NK-92 (cell line): ENCODE measurements around the gene KRT36.

ENCODE experiments used
- DNase-seq: peaks from one replicate; lab custom pipeline; 2025; ENCODE audit not compliant: unreplicated experiment; lab: John Stamatoyannopoulos, UW

Gene KRT36

DNA sequence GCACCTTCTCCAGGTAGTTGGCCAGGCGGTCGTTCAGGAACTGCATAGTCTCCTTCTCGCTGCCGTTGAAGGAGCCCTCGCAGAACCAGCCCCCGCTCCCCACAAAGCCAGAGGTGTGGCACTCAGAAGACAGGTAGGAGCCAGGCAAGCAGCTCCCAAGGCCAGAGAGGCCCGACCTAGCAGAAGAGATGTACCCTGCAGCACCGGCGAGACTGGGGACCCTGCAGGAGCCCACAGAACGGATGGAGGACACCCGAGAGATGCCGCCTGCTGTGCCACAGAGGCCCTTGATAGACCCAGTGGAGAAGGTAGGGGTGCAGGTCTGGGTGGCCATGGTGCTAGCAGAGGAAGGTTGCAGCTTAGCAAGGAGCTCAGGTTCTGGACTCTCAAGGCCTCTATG, at the start of gene KRT36:
Gene KRT36, minus strand, starts transcription at position 380 of the 400 bp plus-strand sequence. Its CDS starts 46 bp downstream, at position 334.
- DNase-seq = no peak

DNA sequence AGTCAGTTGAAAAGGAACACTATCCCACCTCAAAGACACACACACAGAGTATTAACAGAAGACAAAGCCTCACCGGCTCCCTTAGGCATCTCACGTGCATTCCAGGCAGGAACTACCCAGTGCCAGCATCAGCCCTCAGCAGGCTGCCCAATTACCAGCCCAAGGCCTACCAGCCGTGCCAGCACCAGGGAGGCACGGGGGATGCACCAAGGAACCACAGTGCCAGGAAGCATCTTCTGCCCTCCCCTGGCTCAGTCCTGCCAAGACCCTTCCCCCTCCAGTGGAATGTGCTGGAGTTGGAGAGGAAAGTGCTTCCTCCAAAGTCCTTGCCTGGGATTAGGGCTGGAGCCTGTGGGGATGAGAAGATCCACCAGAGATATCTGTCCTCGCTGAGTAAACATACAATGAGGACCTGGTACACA, 49.4 kb upstream of the KRT36 start:
- no peak for DNase-seq

DNA sequence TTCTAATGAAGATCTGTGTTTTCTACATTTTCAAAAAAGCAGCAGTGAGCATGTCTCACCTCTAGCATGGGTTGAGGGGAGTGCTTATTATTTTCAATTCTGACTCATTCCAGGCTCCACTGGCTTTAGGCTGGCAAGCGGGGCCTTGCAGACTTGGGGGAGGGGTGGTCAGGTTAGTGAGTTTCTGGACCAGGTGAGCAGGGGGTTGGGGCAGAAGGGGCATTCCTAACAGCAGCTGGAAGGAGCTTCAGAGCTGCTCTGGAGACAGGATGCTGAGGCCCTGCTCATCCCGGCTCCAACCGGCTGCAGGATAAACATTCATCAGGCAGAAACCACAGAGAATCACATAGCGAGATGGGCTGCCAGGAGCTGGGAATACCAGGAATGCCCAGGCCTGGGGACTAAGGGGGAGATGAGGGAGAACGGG, 48.9 kb upstream of the KRT36 start:
- no peak for DNase-seq

DNA sequence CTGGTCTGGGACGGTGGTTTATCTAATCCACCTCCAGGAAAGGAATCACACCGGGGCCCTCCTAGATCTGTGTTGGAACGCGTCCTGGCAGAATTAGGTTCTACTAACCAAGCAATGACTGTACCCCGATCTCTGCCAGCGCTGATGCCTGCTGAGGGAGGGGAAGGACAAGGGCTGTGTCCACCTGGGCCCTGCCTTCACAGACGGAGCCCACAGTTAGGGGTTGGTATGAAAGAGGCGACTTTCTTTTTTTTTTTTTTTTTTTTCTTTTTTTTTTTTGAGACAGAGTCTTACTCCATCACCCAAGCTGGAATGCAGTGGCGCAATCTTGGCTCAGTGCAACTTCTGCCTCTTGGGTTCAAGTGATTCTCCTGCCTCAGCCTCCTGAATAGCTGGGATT, 48.3 kb upstream of the KRT36 start:
- DNase-seq = no peak

DNA sequence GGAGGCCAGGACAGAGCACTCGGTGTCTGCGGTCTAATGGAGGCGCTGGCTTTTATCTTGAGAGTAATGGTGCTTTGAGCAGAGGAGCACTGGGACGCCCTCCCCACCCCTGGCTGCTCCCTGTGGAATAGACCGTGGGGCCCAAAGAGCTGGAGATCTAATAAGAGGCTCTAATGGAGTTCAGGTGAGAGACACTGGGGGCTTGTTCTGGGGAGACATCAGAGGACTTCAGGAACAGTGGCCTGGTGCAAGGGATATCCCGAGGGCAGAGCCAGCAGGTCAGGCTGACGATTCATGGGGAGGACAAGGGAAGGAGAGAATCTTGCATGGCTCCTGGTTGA, 47.9 kb upstream of the KRT36 start:
- DNase-seq = no peak

DNA sequence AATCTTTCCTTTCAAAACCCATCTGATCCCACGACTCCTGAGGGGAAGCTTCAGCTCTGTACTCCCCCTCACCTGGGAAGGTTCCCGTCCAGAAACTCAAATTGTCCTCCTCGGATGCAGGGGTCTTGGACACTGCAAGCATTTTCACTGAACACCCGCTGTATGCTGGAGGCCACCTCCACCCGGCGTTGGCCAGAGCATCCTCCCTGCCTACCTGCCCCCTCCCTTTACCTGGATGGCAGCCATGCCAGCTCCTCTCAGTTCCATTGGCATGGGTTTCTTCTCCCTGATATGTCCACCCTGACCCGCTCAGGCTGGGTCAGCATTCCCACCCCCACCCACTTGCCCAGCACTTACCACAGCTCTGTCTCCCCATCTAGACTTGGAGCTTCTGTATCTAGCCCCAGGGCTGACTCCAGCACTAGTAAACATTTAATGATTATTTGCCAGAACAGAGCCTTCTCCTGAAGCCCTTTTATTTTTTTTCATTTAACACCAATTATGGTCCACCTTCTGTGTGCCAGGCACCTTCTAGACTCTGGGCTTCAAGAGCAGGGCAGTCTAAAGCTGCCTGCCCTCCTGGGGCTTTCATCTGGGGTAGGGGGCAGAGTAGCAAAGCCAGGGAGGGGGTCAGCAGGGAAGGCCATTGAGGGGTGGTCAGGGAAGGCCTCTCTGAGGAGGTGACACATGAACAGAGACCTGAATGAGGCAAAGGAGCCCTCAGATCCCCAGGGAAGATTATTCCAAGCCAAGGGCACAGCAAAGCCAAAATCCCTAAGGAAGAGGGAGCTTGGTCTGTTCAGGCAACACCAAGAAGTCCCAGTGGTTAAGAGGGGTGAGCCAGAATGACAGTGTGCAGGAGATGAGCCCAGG, 47.3 kb upstream of the KRT36 start:
- no peak for DNase-seq

DNA sequence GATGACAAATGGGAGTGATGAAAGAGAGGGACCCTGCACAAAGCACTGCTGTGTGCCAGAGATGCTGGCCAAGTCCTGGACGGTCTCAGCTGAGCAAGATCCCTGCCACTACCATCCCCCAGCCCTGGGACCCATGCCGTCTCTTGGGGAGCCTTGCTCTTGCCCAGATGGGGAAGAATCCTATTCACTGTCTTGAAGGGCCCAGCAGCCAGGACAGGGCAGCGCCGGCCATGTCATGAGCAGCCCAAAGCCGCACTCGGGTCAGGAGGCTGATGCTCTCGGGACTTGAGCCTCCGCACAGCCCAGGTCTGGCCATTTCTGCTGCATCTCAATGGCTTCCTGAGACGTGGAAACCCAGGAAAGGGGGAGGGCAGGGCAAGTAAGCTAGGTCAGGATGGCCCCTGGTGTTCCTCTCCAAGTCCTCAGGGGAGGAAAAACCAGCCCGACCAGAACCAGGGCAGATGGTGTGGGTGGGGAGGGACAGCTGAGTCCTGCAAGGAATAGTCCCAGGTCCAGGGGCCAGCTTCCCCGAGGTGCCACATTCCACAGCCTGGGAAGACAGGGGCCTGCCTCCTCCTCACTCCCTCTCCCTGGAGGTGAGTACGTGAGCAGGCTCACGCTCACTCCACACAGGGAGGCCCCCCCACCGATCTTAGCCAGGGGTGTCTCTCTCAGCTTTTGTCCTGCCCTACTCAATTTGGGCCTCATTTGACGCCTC, 46.2 kb upstream of the KRT36 start:
- DNase-seq = no peak

DNA sequence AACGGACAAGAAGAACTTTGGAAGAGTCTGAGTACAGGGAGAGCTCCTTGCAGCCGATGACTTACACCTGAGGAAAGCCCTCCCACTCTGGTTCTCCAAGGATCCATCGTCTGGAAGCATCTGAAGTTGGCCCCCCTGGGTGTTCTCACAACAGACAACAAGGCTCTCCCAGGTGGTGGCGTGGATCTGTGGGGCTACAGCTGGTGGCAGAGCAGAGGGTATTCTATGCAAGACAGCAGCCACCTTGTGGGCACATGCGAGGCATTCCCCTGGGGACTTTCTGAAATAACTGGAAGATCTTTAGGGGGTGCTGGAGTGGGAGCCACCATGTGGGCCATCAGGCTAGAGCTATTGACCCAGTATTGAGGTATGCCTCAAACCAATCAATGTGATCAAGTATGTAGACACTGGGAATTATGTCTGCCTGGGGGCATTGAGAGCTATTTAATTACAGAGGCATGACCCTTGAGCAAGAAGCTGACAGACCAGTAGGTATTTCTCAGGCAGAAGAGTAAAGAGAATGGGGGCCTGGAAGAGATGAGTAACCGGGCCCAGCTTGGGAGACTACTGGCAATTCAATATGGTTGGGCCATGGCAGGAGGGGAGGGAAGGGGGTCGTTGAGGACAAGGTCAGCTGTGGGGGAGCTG, 45.3 kb upstream of the KRT36 start:
- no peak for DNase-seq

DNA sequence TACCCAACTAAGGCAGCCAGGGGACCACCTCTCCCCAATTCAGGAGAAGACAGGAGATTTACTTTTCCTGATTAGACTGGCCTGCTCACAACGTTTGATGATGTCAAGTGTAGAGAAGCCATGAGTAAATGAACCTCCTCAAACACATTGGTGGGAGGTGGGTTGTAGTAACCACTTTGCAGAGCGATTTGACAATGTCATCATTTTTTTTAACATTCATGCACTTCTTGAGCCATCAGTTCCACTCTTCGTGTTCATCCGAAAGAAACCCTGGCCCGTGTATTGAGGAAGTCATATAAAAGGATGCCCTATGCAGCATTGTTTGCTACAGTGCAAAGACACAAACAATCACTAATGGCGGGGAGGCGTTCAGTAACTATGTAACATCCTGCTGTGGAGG, 43.9 kb upstream of the KRT36 start:
- DNase-seq = no peak

DNA sequence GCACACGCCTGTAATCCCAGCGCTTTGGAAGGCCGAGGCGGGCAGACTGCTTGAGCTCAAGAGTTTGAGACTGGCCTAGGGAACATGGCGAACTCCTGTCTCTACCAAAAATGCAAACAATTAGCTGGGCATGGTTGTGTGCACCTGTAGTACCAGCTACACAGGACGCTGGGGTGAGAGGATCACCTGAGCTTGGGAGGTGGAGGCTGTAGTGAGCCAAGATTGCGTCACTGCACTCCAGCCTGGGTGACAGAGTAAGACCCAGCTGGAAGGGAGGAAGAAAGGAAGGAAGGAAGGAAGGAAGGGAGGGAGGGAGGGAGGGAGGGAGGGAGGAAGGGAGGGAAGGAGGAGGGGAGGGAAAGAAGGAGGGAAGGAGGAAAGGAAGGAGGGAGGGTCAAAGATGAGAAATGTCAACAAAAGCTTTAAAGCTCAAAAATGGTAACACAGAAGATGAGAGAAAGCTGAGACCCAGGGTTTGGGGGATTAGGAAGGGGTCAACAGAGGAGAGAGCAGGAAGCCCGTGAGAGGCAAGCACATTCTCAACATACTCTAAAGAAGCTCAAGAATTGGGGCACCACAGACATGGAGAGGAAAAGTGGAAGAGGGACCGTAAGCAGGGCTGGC, 43.3 kb upstream of the KRT36 start:
- no peak for DNase-seq

DNA sequence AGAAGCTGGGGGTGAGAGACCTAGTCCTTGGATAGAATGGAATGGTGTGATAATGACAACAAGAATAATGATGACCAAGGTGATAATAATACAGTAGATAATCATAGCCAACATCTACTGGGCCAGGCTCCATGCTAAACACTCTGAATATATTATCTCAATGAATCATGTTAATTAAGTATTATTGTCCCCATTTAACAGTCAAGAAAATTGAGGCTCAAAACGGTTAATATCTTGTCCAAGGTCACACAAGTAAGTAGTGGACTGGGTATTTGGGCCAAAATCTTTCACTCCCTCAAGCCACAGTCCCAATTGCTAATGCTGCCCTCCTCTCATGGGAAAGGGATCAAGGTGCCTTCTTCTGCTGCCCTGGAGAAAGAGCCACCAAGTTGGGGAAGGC, 42.3 kb upstream of the KRT36 start:
- no peak for DNase-seq

DNA sequence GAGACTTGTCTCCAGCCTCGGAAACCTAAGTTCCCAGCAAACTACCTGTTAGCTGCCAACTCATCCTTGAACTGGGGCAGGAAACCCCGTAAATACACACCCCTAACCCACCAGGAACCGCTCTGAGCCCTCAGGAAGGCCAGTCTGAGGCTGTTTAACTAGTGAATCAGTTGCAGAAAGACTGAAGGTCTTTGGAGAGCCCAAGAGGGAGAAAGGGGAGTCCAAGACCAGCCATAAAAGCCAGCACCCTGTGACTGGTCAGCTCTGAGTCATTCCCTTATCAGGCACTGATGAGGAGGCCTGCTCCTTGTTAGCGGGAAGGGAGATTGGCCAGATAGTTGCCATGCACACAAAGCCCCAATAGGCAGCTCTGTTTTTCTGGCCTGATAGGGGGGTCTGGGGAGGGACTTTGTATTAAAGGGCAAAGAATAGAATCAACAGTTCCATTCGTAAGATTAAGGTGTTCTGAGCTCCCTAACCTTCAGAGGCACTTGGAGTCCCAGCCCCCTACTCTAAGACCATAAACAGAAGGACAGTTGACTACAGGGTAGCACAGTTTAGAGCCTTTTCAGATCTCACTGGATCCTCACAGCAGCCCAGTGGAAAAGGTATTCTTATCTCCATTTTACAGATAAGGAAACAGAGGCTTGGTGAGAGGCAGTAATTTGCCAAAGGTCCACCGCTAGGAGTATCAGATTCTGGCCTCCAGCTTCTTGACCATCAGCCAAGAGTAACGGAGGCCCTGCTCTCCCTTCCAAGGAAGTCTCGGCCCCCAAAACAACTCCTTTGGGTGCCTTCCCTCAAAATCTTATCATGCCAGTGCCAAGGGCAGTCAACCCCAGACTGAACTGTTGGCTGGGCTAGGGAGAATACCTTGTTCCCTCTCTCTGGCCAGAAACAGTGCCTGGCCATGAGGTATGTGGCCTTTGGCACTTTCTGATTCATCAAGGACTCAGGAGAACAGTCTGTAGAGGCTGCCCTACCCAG, 40.6 kb upstream of the KRT36 start:
- DNase-seq = no peak

DNA sequence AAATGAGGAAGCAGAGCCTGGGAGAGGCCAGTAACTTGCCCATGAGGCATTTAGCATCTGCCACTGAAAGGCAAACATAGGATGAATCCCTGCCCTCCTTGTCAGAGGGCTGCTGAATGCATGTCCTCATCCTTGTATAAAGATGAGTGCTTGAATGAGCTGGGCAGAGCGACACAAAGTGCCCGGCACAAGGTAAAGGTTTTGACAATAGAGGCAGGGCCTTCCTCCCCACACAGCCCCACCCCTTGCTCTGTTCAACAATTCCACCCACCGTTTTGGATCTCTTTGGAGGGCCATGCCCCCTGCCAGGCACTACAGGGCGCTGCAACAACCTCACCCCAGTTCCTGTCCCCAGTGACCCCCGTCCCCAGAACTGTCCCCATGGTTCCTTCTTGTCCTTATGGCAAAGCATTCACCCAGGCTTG, 39.8 kb upstream of the KRT36 start:
- no peak for DNase-seq

DNA sequence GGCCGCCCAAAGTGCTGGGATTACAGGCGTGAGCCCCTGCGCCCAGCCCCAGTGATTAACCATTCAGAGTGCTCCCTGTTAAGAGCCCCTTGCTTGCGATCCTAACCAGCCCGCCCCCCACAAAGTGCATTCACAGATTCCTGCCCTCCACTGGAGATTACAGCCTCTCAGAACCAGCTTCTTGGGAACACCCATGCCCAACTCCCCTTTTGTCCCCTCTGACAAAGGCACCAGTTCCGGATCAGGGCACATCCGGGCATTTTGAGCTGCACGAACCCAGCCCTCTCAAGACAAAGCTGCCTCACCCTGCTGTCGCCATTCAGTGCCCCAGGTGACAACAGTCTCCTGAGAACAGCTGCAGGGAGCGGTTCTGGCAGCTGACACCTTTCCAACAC, 39.2 kb upstream of the KRT36 start:
- DNase-seq = no peak

DNA sequence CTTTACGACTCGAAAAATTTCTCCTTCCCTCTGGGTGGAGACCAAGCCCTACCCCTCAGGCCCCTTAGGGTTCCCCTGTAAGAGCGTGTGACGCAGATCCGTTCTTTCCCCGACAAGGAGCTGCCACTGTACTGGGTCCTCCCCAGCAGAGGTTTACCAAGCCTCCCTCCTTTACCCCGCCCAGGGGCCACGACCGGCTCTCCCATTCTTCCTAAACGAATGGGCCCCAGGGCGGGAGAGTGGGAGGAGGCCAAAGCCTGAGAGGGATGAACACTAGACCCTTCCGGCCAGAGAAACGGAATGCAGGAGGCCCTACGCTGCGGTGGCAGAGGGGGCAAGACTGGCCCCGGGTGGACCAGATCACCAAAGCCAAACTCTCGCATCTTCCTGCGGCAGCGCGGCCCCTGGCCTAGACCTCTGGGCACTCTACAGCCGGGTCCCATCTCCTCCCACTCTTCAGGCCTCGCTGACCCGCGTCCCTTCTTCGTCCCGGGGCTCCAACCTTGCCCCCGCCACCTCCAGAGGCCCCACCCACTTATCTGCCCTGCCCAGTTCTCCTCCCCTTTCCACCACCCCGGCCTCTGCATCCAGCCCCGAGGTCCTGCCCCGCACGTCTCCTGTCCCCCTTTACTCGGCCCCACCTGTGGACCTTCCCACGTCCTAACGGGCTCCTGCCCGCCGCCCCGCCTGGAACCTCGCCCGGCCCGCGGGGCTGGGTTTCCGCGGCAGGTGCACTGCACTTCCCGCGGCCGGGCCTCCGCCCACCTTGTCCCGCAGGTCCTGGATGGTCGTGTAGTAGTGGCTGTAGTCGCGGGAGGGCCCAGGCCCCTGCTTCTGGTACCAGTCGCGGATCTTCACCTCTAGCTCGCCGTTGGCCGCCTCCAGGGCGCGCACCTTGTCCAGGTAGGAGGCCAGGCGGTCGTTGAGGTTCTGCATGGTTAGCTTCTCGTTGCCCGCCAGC, 37.6 kb upstream of the KRT36 start:
- DNase-seq = no peak

DNA sequence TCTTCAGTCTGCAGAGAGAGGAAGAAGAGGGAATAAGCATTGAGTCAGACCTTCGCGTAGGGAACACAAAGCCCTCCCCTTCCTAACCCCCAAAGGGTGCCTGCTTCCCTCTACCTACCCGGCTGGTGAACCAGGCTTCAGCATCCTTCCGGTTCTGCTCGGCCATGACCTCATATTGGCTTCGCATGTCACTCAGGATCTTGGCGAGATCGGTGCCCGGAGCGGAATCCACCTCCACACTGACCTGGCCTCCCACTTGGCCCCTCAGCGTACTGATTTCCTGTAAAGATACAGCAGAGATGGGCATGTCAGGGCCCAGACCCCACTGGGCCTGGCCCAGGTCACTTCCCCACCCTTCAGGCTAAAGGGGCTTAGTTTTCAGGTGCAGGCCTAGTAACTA, 34.6 kb upstream of the KRT36 start:
- no peak for DNase-seq

DNA sequence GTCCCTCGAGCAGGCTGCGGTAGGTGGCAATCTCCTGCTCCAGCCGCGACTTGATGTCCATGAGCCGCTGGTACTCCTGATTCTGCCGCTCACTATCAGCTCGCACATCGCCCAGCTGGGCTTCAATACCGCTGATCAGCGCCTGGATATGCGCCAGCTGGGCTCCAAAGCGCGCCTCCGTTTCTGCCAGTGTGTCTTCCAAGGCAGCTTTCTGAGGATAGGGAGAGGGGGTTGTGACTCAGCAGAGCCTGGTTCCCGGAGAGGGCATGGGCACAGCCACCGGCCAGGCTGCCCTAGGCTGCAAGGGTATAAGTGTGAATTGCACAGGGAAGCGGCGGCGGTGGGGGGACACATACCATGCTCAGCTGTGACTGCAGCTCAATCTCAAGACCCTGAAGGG, 34.1 kb upstream of the KRT36 start:
- no peak for DNase-seq

DNA sequence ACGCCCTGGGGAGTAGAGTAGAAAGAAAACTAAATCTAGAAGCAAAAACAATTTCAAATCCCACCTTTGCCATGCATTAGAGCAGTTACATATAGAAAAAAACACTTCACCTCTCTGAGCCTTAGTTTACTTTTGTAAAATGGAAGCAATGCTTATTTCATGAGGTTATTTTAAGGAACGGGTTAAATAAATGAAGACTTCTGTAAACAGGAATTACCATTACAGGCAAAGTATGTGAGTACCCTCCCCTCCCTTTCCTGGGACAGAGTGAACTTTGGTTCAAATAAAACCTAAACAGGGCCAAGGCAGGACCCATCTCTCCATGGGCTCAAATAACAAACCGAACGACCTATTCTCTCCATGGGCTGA, 33.5 kb upstream of the KRT36 start:
- no peak for DNase-seq
